ENCODE measurements around the gene CAMK1D. TPM values are rescaled to one million over a fixed set of nuclear protein-coding genes. Genes with fewer than 3 reads are reported as not detected.
"Not testable (repeated sequence)": the region's sequence is repeated elsewhere in the genome, so short reads cannot be mapped to it uniquely, and the experiment has no call there.

CAMK1D gene
- total RNA-seq, 2 donors from 2014 or later, result 4.8 to 14.5 TPM

- H3K27me3 ChIP-seq (replicated peaks; ENCODE audit: insufficient read depth), result no peaks in the 10 kb centered on the region
- H3K27ac ChIP-seq, result no peak overlapping the region
- DNase-seq (ENCODE audit: low spot score), result no peak
- intact Hi-C loops (cut with DNase I), result no loop called here
- H3K36me3 ChIP-seq, result no peaks in the 10 kb centered on the region
- TF ChIP-seq POLR2A (IDR thresholded peaks at IDR 0.05) (no peak), CTCF (IDR thresholded peaks at IDR 0.05) (no peak), POLR2AphosphoS5 (IDR thresholded peaks at IDR 0.05) (no peak)
- 57% methylated on average over 4 of the region's 4 CpGs for WGBS
- no peak overlapping the region for H3K4me3 ChIP-seq
- H3K4me1 ChIP-seq (replicated peaks), result peaks cover 4% of the 10 kb centered on the region
- no peaks in the 10 kb centered on the region for H3K9me3 ChIP-seq
Observed at GRCh38 chr10:12540341-12540781, 191.0 kb downstream of the CAMK1D start.

GRCh38 chr10:12541446-12542067, 192.2 kb downstream of the CAMK1D start:
- DNase-seq (ENCODE audit: low spot score), result no peak
- Histone ChIP-seq H3K9me3 (no peaks in the 10 kb centered on the region), H3K27ac (no peak overlapping the region), H3K4me1 (replicated peaks) (peaks cover 4% of the 10 kb centered on the region), H3K4me3 (no peak overlapping the region), H3K27me3 (replicated peaks; ENCODE audit: insufficient read depth) (no peaks in the 10 kb centered on the region), H3K36me3 (no peaks in the 10 kb centered on the region)
- WGBS, result 94% methylated on average over 11 of the region's 11 CpGs
- TF ChIP-seq POLR2AphosphoS5 (IDR thresholded peaks at IDR 0.05), result no peak
- TF ChIP-seq CTCF (IDR thresholded peaks at IDR 0.05), result no peak
- intact Hi-C loops (cut with DNase I), result no loop called here

- Histone ChIP-seq H3K9me3 (no peaks in the 10 kb centered on the region), H3K4me3 (no peak overlapping the region), H3K27me3 (replicated peaks; ENCODE audit: insufficient read depth) (no peaks in the 10 kb centered on the region), H3K27ac (no peak overlapping the region), H3K4me1 (replicated peaks) (peaks cover 4% of the 10 kb centered on the region), H3K36me3 (no peaks in the 10 kb centered on the region)
- TF ChIP-seq POLR2AphosphoS5 (IDR thresholded peaks at IDR 0.05), result no peak
- TF ChIP-seq CTCF (IDR thresholded peaks at IDR 0.05), result no peak
- no peak for TF ChIP-seq POLR2A (IDR thresholded peaks at IDR 0.05)
- intact Hi-C loops (cut with DNase I), result no loop called here
- no peak for DNase-seq (ENCODE audit: low spot score)
- 82% methylated on average over 6 of the region's 6 CpGs for WGBS
Observed at GRCh38 chr10:12542133-12542670, 192.9 kb downstream of the CAMK1D start.

GRCh38 chr10:12543589-12543988, 194.2 kb downstream of the CAMK1D start:
- intact Hi-C loops (cut with DNase I), result no loop called here
- Histone ChIP-seq H3K36me3 (no peaks in the 10 kb centered on the region), H3K27me3 (replicated peaks; ENCODE audit: insufficient read depth) (no peaks in the 10 kb centered on the region), H3K4me1 (replicated peaks) (peaks cover 4% of the 10 kb centered on the region), H3K4me3 (no peak overlapping the region), H3K27ac (no peak overlapping the region), H3K9me3 (no peaks in the 10 kb centered on the region)
- no peak for DNase-seq (ENCODE audit: low spot score)
- TF ChIP-seq POLR2AphosphoS5 (IDR thresholded peaks at IDR 0.05), result no peak
- TF ChIP-seq CTCF (IDR thresholded peaks at IDR 0.05), result no peak
- TF ChIP-seq POLR2A (IDR thresholded peaks at IDR 0.05), result no peak
- WGBS, result 85% methylated on average over 3 of the region's 3 CpGs

GRCh38 chr10:12546160-12546802, 196.9 kb downstream of the CAMK1D start:
- H3K27ac ChIP-seq; H3K36me3 ChIP-seq; intact Hi-C loops (cut with DNase I); H3K4me1 ChIP-seq (replicated peaks); DNase-seq (ENCODE audit: low spot score); H3K4me3 ChIP-seq; H3K9me3 ChIP-seq; H3K27me3 ChIP-seq (replicated peaks; ENCODE audit: insufficient read depth): not testable (repeated sequence)
- 95% methylated on average over 10 of the region's 10 CpGs for WGBS
